ENCODE results near the gene TSSK6.

The TSSK6 gene

DNA sequence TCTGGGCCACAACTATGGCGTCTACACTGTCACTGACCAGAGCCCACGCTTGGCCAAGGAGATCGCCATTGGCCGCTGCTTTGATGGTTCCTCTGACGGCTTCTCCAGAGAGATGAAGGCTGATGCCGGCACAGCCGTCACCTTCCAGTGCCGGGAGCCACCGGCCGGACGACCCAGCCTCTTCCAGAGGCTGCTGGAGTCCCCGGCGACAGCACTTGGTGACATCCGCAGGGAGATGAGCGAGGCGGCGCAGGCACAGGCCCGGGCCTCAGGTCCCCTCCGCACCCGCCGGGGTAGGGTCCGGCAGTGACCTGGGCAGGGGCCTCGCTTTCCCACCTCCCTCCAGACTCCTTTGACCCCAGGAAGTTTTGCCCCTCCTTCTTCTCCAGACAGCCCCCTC is 30.4 kb upstream of the TSSK6 start:
- H3K27me3 ChIP-seq (ENCODE audit: low read depth, low read length) = no peaks in the 10 kb centered on the region
- TF ChIP-seq EZH2phosphoT487 (IDR thresholded peaks at IDR 0.05; ENCODE audit: low read depth) = no peak
- TF ChIP-seq, protein P1, sequence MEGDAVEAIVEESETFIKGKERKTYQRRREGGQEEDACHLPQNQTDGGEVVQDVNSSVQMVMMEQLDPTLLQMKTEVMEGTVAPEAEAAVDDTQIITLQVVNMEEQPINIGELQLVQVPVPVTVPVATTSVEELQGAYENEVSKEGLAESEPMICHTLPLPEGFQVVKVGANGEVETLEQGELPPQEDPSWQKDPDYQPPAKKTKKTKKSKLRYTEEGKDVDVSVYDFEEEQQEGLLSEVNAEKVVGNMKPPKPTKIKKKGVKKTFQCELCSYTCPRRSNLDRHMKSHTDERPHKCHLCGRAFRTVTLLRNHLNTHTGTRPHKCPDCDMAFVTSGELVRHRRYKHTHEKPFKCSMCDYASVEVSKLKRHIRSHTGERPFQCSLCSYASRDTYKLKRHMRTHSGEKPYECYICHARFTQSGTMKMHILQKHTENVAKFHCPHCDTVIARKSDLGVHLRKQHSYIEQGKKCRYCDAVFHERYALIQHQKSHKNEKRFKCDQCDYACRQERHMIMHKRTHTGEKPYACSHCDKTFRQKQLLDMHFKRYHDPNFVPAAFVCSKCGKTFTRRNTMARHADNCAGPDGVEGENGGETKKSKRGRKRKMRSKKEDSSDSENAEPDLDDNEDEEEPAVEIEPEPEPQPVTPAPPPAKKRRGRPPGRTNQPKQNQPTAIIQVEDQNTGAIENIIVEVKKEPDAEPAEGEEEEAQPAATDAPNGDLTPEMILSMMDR (IDR thresholded peaks at IDR 0.05; ENCODE audit: low read depth, low read length) = no peak
- H4K20me1 ChIP-seq (ENCODE audit: insufficient read depth, low read length) = no peaks in the 10 kb centered on the region
- H3K79me2 ChIP-seq (ENCODE audit: low read length) = no peaks in the 10 kb centered on the region
- H3K36me3 ChIP-seq (replicated peaks; ENCODE audit: low read depth, low read length) = no peaks in the 10 kb centered on the region
- no peak overlapping the region for H3K9ac ChIP-seq (ENCODE audit: low read length)
- no peaks in the 10 kb centered on the region for H3K9me3 ChIP-seq (ENCODE audit: insufficient read depth, low read length)
- H2AFZ ChIP-seq (ENCODE audit: low read depth, low read length) = no peak overlapping the region
- H3K4me2 ChIP-seq (ENCODE audit: low read length) = no peak overlapping the region
- H3K27ac ChIP-seq (ENCODE audit: low read length) = no peak overlapping the region
- no peak overlapping the region for H3K4me3 ChIP-seq (ENCODE audit: low read length)
- H3K4me1 ChIP-seq (ENCODE audit: low read length) = no peaks in the 10 kb centered on the region

DNA sequence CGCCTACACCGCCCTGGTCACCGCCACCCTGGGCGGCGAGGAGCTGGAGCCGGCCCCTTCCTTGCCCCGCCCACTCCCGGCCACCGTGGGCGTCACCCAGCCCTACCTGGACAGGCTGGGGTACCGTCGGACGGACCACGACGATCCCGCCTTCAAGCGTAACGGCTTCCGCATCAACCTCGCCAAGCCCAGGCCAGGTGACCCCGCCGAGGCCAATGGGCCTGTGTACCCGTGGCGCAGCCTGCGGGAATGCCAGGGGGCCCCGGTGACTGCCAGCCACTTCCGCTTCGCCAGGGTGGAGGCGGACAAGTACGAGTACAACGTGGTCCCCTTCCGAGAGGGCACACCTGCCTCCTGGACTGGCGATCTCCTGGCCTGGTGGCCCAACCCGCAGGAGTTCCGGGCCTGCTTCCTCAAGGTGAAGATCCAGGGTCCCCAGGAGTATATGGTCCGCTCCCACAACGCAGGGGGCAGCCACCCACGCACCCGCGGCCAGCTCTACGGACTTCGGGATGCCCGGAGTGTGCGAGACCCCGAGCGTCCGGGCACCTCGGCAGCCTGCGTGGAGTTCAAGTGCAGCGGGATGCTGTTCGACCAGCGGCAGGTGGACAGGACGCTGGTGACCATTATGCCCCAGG is 29.7 kb upstream of the TSSK6 start:
- Histone ChIP-seq H3K4me3 (ENCODE audit: low read length) (no peak overlapping the region), H3K4me1 (ENCODE audit: low read length) (no peaks in the 10 kb centered on the region), H3K9ac (ENCODE audit: low read length) (no peak overlapping the region), H3K36me3 (replicated peaks; ENCODE audit: low read depth, low read length) (no peaks in the 10 kb centered on the region), H3K9me3 (ENCODE audit: insufficient read depth, low read length) (no peaks in the 10 kb centered on the region), H3K79me2 (ENCODE audit: low read length) (no peaks in the 10 kb centered on the region), H2AFZ (ENCODE audit: low read depth, low read length) (no peak overlapping the region), H3K27ac (ENCODE audit: low read length) (no peak overlapping the region), H4K20me1 (ENCODE audit: insufficient read depth, low read length) (no peaks in the 10 kb centered on the region), H3K4me2 (ENCODE audit: low read length) (no peak overlapping the region), H3K27me3 (ENCODE audit: low read depth, low read length) (no peaks in the 10 kb centered on the region)
- no peak for TF ChIP-seq EZH2phosphoT487 (IDR thresholded peaks at IDR 0.05; ENCODE audit: low read depth)
- TF ChIP-seq, protein P1 (IDR thresholded peaks at IDR 0.05; ENCODE audit: low read depth, low read length) = no peak

DNA sequence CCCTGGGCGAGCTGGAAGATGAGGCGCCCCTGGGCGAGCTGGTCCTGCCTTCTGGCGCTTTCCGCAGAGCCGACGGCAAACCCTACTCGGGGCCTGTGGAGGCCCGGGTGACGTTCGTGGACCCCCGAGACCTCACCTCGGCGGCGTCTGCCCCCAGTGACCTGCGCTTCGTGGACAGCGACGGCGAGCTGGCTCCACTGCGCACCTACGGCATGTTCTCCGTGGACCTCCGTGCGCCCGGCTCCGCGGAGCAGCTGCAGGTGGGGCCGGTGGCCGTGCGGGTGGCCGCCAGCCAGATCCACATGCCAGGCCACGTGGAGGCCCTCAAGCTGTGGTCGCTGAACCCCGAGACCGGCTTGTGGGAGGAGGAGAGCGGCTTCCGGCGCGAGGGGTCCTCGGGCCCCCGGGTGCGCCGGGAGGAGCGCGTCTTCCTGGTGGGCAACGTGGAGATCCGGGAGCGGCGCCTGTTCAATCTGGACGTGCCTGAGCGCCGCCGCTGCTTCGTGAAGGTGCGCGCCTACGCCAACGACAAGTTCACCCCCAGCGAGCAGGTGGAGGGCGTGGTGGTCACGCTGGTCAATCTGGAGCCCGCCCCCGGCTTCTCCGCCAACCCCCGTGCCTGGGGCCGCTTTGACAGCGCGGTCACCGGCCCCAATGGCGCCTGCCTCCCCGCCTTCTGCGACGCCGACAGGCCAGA is 29.1 kb upstream of the TSSK6 start:
- no peaks in the 10 kb centered on the region for H3K4me1 ChIP-seq (ENCODE audit: low read length)
- TF ChIP-seq, protein P1 (IDR thresholded peaks at IDR 0.05; ENCODE audit: low read depth, low read length) = no peak
- TF ChIP-seq EZH2phosphoT487 (IDR thresholded peaks at IDR 0.05; ENCODE audit: low read depth) = no peak
- H3K9me3 ChIP-seq (ENCODE audit: insufficient read depth, low read length) = no peaks in the 10 kb centered on the region
- no peaks in the 10 kb centered on the region for H3K36me3 ChIP-seq (replicated peaks; ENCODE audit: low read depth, low read length)
- no peak overlapping the region for H3K27ac ChIP-seq (ENCODE audit: low read length)
- H3K4me3 ChIP-seq (ENCODE audit: low read length) = no peak overlapping the region
- no peaks in the 10 kb centered on the region for H3K79me2 ChIP-seq (ENCODE audit: low read length)
- no peak overlapping the region for H2AFZ ChIP-seq (ENCODE audit: low read depth, low read length)
- no peaks in the 10 kb centered on the region for H4K20me1 ChIP-seq (ENCODE audit: insufficient read depth, low read length)
- H3K9ac ChIP-seq (ENCODE audit: low read length) = no peak overlapping the region
- no peak overlapping the region for H3K4me2 ChIP-seq (ENCODE audit: low read length)
- H3K27me3 ChIP-seq (ENCODE audit: low read depth, low read length) = no peaks in the 10 kb centered on the region

DNA sequence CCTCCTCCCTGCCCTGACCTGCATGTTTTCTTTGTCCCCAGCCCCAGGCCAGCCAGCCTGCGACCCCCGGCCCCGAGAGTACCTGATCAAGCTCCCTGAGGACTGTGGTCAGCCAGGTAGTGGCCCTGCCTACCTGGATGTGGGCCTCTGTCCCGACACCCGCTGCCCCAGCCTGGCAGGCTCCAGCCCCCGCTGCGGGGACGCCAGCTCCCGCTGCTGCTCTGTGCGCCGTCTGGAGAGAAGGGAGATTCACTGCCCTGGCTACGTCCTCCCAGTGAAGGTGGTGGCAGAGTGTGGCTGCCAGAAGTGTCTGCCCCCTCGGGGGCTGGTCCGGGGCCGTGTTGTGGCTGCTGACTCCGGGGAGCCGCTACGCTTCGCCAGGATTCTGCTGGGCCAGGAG is 28.3 kb upstream of the TSSK6 start:
- Histone ChIP-seq H4K20me1 (ENCODE audit: insufficient read depth, low read length) (no peaks in the 10 kb centered on the region), H2AFZ (ENCODE audit: low read depth, low read length) (no peak overlapping the region), H3K9me3 (ENCODE audit: insufficient read depth, low read length) (no peaks in the 10 kb centered on the region), H3K36me3 (replicated peaks; ENCODE audit: low read depth, low read length) (no peaks in the 10 kb centered on the region), H3K9ac (ENCODE audit: low read length) (no peak overlapping the region), H3K4me3 (ENCODE audit: low read length) (no peak overlapping the region), H3K27me3 (ENCODE audit: low read depth, low read length) (no peaks in the 10 kb centered on the region), H3K4me2 (ENCODE audit: low read length) (no peak overlapping the region), H3K79me2 (ENCODE audit: low read length) (no peaks in the 10 kb centered on the region), H3K27ac (ENCODE audit: low read length) (no peak overlapping the region), H3K4me1 (ENCODE audit: low read length) (no peaks in the 10 kb centered on the region)
- no peak for TF ChIP-seq EZH2phosphoT487 (IDR thresholded peaks at IDR 0.05; ENCODE audit: low read depth)
- TF ChIP-seq, protein P1 (IDR thresholded peaks at IDR 0.05; ENCODE audit: low read depth, low read length) = no peak
